ENCODE measurements around the gene ITPK1. TPM values are rescaled to one million over a fixed set of nuclear protein-coding genes. Genes with fewer than 3 reads are reported as not detected.

Gene ITPK1
- total RNA-seq, 1 experiment from 2014 or later: 60.1 TPM

- CTCF ChIA-PET: no interaction called here
- no peaks in the 10 kb centered on the region for H3K9me3 ChIP-seq
- Mint-ChIP-seq H3K9me3 (ENCODE audit: unreplicated experiment) (no peaks in the 10 kb centered on the region), H3K27ac (ENCODE audit: unreplicated experiment) (no peak overlapping the region), H3K36me3 (ENCODE audit: insufficient read depth, unreplicated experiment) (peaks cover 5% of the 10 kb centered on the region), H3K27me3 (ENCODE audit: insufficient read depth, unreplicated experiment) (no peaks in the 10 kb centered on the region), H3K4me1 (ENCODE audit: low read depth, unreplicated experiment) (peaks cover under 1% of the 10 kb centered on the region), H3K4me3 (ENCODE audit: unreplicated experiment) (no peak overlapping the region)
- H3K27me3 ChIP-seq (replicated peaks; ENCODE audit: control insufficient read depth, insufficient read depth, low read length): no peaks in the 10 kb centered on the region
- intact Hi-C loops (cut with micrococcal nuclease; ENCODE audit: unreplicated experiment): no loop called here
- no peaks in the 10 kb centered on the region for H3K4me1 ChIP-seq
- BruUV-seq (replicated peaks): no TSS peak
- DNase-seq: no peak
- POLR2A ChIA-PET: no interaction called here
- TF ChIP-seq CTCF (IDR thresholded peaks at IDR 0.05; ENCODE audit: insufficient read depth in 1 of 2, low read depth in 1 of 2, low read length in 1 of 2, severe bottlenecking in 1 of 2, unreplicated experiment in 1 of 2): no peak
- no peaks in the 10 kb centered on the region for H3K36me3 ChIP-seq (ENCODE audit: control insufficient read depth, insufficient read depth, low read length)
- H3K4me3 ChIP-seq (ENCODE audit: low read depth, low read length): no peak overlapping the region
These were observed 90.7 kb downstream of the ITPK1 start for GRCh38 chr14:93025055-93025454.

- no peak overlapping the region for H3K4me3 Mint-ChIP-seq (ENCODE audit: unreplicated experiment)
- H3K27me3 ChIP-seq (replicated peaks; ENCODE audit: control insufficient read depth, insufficient read depth, low read length): no peaks in the 10 kb centered on the region
- no peaks in the 10 kb centered on the region for H3K36me3 ChIP-seq (ENCODE audit: control insufficient read depth, insufficient read depth, low read length)
- BruUV-seq (replicated peaks): no TSS peak
- H3K4me3 ChIP-seq (ENCODE audit: low read depth, low read length): no peak overlapping the region
- no peak overlapping the region for H3K27ac Mint-ChIP-seq (ENCODE audit: unreplicated experiment)
- POLR2A ChIA-PET: no interaction called here
- intact Hi-C loops (cut with micrococcal nuclease; ENCODE audit: unreplicated experiment): no loop called here
- H3K9me3 Mint-ChIP-seq (ENCODE audit: unreplicated experiment): no peaks in the 10 kb centered on the region
- no peak for DNase-seq
- H3K4me1 ChIP-seq: no peaks in the 10 kb centered on the region
- no peaks in the 10 kb centered on the region for H3K4me1 Mint-ChIP-seq (ENCODE audit: low read depth, unreplicated experiment)
- CTCF ChIA-PET: no interaction called here
- peaks cover 5% of the 10 kb centered on the region for H3K36me3 Mint-ChIP-seq (ENCODE audit: insufficient read depth, unreplicated experiment)
- H3K9me3 ChIP-seq: no peaks in the 10 kb centered on the region
- no peak for TF ChIP-seq CTCF (IDR thresholded peaks at IDR 0.05; ENCODE audit: insufficient read depth in 1 of 2, low read depth in 1 of 2, low read length in 1 of 2, severe bottlenecking in 1 of 2, unreplicated experiment in 1 of 2)
- H3K27me3 Mint-ChIP-seq (ENCODE audit: insufficient read depth, unreplicated experiment): no peaks in the 10 kb centered on the region
These were observed 91.2 kb downstream of the ITPK1 start for GRCh38 chr14:93024493-93024892.

GRCh38 chr14:93023802-93024434 is 91.8 kb downstream of the ITPK1 start:
- TF ChIP-seq CTCF (IDR thresholded peaks at IDR 0.05; ENCODE audit: insufficient read depth in 1 of 2, low read depth in 1 of 2, low read length in 1 of 2, severe bottlenecking in 1 of 2, unreplicated experiment in 1 of 2): no peak
- no peaks in the 10 kb centered on the region for H3K4me1 Mint-ChIP-seq (ENCODE audit: low read depth, unreplicated experiment)
- no peaks in the 10 kb centered on the region for H3K4me1 ChIP-seq
- no peak overlapping the region for H3K27ac Mint-ChIP-seq (ENCODE audit: unreplicated experiment)
- no peaks in the 10 kb centered on the region for H3K9me3 Mint-ChIP-seq (ENCODE audit: unreplicated experiment)
- intact Hi-C loops (cut with micrococcal nuclease; ENCODE audit: unreplicated experiment): no loop called here
- no peaks in the 10 kb centered on the region for H3K36me3 ChIP-seq (ENCODE audit: control insufficient read depth, insufficient read depth, low read length)
- H3K4me3 ChIP-seq (ENCODE audit: low read depth, low read length): no peak overlapping the region
- CTCF ChIA-PET: no interaction called here
- no peaks in the 10 kb centered on the region for H3K9me3 ChIP-seq
- POLR2A ChIA-PET: no interaction called here
- H3K27me3 Mint-ChIP-seq (ENCODE audit: insufficient read depth, unreplicated experiment): no peaks in the 10 kb centered on the region
- H3K27me3 ChIP-seq (replicated peaks; ENCODE audit: control insufficient read depth, insufficient read depth, low read length): no peaks in the 10 kb centered on the region
- H3K36me3 Mint-ChIP-seq (ENCODE audit: insufficient read depth, unreplicated experiment): peaks cover 5% of the 10 kb centered on the region
- BruUV-seq (replicated peaks): no TSS peak
- no peak for DNase-seq
- no peak overlapping the region for H3K4me3 Mint-ChIP-seq (ENCODE audit: unreplicated experiment)
